ENCODE measurements around the gene RBP4. TPM values are rescaled to one million over a fixed set of nuclear protein-coding genes. Genes with fewer than 3 reads are reported as not detected.

RBP4 gene
- total and polyA plus RNA-seq, 10 of the 15 experiments (the other 5 are each of a cell fraction or from before 2014, with no cell fraction given) = 1.2 TPM; not detected in 9

DNA sequence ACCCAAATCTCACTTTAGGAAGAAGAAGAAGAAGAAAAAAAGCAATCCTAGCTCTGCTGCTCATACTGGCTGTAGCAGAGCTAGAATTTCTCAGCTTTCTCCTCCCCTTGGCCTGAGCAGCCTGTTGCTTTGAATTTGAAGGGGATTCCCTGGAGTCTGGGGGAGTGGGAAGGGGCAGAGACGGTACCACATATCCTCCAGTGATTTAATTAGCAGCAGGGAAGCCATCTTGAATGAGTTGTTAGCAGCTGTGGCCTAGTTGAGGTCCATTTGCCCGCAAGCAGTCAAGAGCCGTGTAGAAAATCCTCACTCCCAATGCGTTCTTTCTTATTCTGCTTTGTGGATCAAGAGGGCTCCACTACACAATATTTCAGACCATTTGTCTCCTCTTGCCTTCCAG, 27.8 kb upstream of the RBP4 start:
- H3K4me3 ChIP-seq = no peak overlapping the region
- ATAC-seq (no peak), DNase-seq (ENCODE audit: low read depth, low spot score) (no peak), FAIRE-seq (no peak)
- TF ChIP-seq, protein P1, sequence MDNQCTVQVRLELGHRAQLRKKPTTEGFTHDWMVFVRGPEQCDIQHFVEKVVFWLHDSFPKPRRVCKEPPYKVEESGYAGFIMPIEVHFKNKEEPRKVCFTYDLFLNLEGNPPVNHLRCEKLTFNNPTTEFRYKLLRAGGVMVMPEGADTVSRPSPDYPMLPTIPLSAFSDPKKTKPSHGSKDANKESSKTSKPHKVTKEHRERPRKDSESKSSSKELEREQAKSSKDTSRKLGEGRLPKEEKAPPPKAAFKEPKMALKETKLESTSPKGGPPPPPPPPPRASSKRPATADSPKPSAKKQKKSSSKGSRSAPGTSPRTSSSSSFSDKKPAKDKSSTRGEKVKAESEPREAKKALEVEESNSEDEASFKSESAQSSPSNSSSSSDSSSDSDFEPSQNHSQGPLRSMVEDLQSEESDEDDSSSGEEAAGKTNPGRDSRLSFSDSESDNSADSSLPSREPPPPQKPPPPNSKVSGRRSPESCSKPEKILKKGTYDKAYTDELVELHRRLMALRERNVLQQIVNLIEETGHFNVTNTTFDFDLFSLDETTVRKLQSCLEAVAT (IDR thresholded peaks at IDR 0.05) = no peak
- TF ChIP-seq FOXM1 (IDR thresholded peaks at IDR 0.05; ENCODE audit: low read depth, low read length) = no peak
- TF ChIP-seq CTCF (IDR thresholded peaks at IDR 0.05 in 2 of 3, conservative IDR thresholded peaks at IDR 0.05 in 1 of 3; ENCODE audit: control insufficient read depth in 2 of 3, extremely low read depth in 1 of 3, insufficient read depth in 1 of 3, low read depth in 3 of 3, low read length in 3 of 3) = no peak
- no peak for TF ChIP-seq IRF5 (IDR thresholded peaks at IDR 0.05; ENCODE audit: borderline replicate concordance)
- no peak for TF ChIP-seq MYB (IDR thresholded peaks at IDR 0.05; ENCODE audit: borderline replicate concordance, low read depth, low read length)
- no peak for TF ChIP-seq GATAD2B (conservative IDR thresholded peaks at IDR 0.05; ENCODE audit: low read depth)
- no peak for TF ChIP-seq MTA3 (IDR thresholded peaks at IDR 0.05; ENCODE audit: borderline replicate concordance, low read length)
- H3K27me3 ChIP-seq (replicated peaks in 1 of 2; ENCODE audit: control insufficient read depth in 2 of 2, insufficient read depth in 2 of 2, low read length in 1 of 2) = no peaks in the 10 kb centered on the region
- H3K27ac ChIP-seq (ENCODE audit: control insufficient read depth, insufficient read depth) = no peak overlapping the region
- in situ Hi-C loops (cut with MboI) (no loop called here), intact Hi-C loops (cut with micrococcal nuclease; ENCODE audit: unreplicated experiment) (no loop called here)
- H3K4me1 ChIP-seq (ENCODE audit: control insufficient read depth, insufficient read depth, low read length) = no peaks in the 10 kb centered on the region
- H4K20me1 ChIP-seq (ENCODE audit: control insufficient read depth, insufficient read depth) = no peaks in the 10 kb centered on the region
- ChIA-PET RAD21 (ENCODE audit: unreplicated experiment) (no interaction called here), POLR2A (no interaction called here), SMC1A (ENCODE audit: uncharacterized antibody, unreplicated experiment) (no interaction called here), CTCF (no interaction called here)
- no TSS peak for BruUV-seq (replicated peaks)
- H3K9ac ChIP-seq (ENCODE audit: control insufficient read depth, insufficient read depth, low read length) = no peak overlapping the region
- 45% methylated on average over 4 of the region's 4 CpGs for WGBS (ENCODE audit: insufficient coverage, insufficient replicate concordance, low lambda C conversion rate, missing lambda C conversion rate)
- H3K79me2 ChIP-seq (ENCODE audit: control insufficient read depth, insufficient read depth, low read length) = no peaks in the 10 kb centered on the region
- no peak overlapping the region for H2AFZ ChIP-seq (ENCODE audit: control insufficient read depth, low read depth, low read length)
- H3K36me3 ChIP-seq (ENCODE audit: control insufficient read depth in 2 of 2, insufficient read depth in 2 of 2, low read length in 1 of 2) = no peaks in the 10 kb centered on the region
- H3K4me2 ChIP-seq (ENCODE audit: control insufficient read depth, insufficient read depth) = no peak overlapping the region
- no peaks in the 10 kb centered on the region for H3K9me3 ChIP-seq (replicated peaks; ENCODE audit: control insufficient read depth, insufficient read depth, low read length)
